ENCODE measurements around the gene PAPPA2.

Gene PAPPA2

GRCh38 chr1:176522310-176522845 lies 59.4 kb downstream of the PAPPA2 start:
- TF ChIP-seq TCF12 (IDR thresholded peaks at IDR 0.05; ENCODE audit: low read depth) (no peak), MAX (IDR thresholded peaks at IDR 0.05) (no peak), FOXM1 (IDR thresholded peaks at IDR 0.05; ENCODE audit: borderline replicate concordance, low read depth) (no peak), EP300 (IDR thresholded peaks at IDR 0.05; ENCODE audit: borderline replicate concordance) (no peak), YY1 (IDR thresholded peaks at IDR 0.05; ENCODE audit: low read depth) (no peak), TAF1 (IDR thresholded peaks at IDR 0.05; ENCODE audit: low read depth) (no peak), ZBTB7A (IDR thresholded peaks at IDR 0.05; ENCODE audit: low read depth) (no peak), CEBPB (IDR thresholded peaks at IDR 0.05) (no peak), REST (IDR thresholded peaks at IDR 0.05; ENCODE audit: low read depth) (no peak), TEAD4 (IDR thresholded peaks at IDR 0.05) (no peak), RAD21 (IDR thresholded peaks at IDR 0.05; ENCODE audit: low read depth) (no peak), NFIC (IDR thresholded peaks at IDR 0.05) (no peak), EGR1 (IDR thresholded peaks at IDR 0.05) (no peak), USF1 (IDR thresholded peaks at IDR 0.05) (no peak), CREB1 (IDR thresholded peaks at IDR 0.05; ENCODE audit: low read depth) (no peak)

- no peak for TF ChIP-seq CREB1 (IDR thresholded peaks at IDR 0.05; ENCODE audit: low read depth)
- no peak for TF ChIP-seq ZBTB7A (IDR thresholded peaks at IDR 0.05; ENCODE audit: low read depth)
- no peak for TF ChIP-seq USF1 (IDR thresholded peaks at IDR 0.05)
- no peak for TF ChIP-seq TCF12 (IDR thresholded peaks at IDR 0.05; ENCODE audit: low read depth)
- no peak for TF ChIP-seq FOXM1 (IDR thresholded peaks at IDR 0.05; ENCODE audit: borderline replicate concordance, low read depth)
- TF ChIP-seq NFIC (IDR thresholded peaks at IDR 0.05), result no peak
- TF ChIP-seq MAX (IDR thresholded peaks at IDR 0.05), result no peak
- no peak for TF ChIP-seq CEBPB (IDR thresholded peaks at IDR 0.05)
- TF ChIP-seq TEAD4 (IDR thresholded peaks at IDR 0.05), result no peak
- TF ChIP-seq YY1 (IDR thresholded peaks at IDR 0.05; ENCODE audit: low read depth), result no peak
Observed at GRCh38 chr1:176529395-176530090, 66.6 kb downstream of the PAPPA2 start.

GRCh38 chr1:176531036-176531435 lies 68.1 kb downstream of the PAPPA2 start:
- TF ChIP-seq CREB1 (IDR thresholded peaks at IDR 0.05; ENCODE audit: low read depth), result no peak
- TF ChIP-seq TAF1 (IDR thresholded peaks at IDR 0.05; ENCODE audit: low read depth), result no peak
- TF ChIP-seq RAD21 (IDR thresholded peaks at IDR 0.05; ENCODE audit: low read depth), result no peak
- TF ChIP-seq REST (IDR thresholded peaks at IDR 0.05; ENCODE audit: low read depth), result no peak
- TF ChIP-seq FOXM1 (IDR thresholded peaks at IDR 0.05; ENCODE audit: borderline replicate concordance, low read depth), result no peak
- TF ChIP-seq TEAD4 (IDR thresholded peaks at IDR 0.05), result no peak
- TF ChIP-seq YY1 (IDR thresholded peaks at IDR 0.05; ENCODE audit: low read depth), result no peak
- TF ChIP-seq EGR1 (IDR thresholded peaks at IDR 0.05), result no peak
- no peak for TF ChIP-seq CEBPB (IDR thresholded peaks at IDR 0.05)
- no peak for TF ChIP-seq MAX (IDR thresholded peaks at IDR 0.05)
- no peak for TF ChIP-seq USF1 (IDR thresholded peaks at IDR 0.05)
- no peak for TF ChIP-seq NFIC (IDR thresholded peaks at IDR 0.05)
- TF ChIP-seq TCF12 (IDR thresholded peaks at IDR 0.05; ENCODE audit: low read depth), result no peak
- no peak for TF ChIP-seq ZBTB7A (IDR thresholded peaks at IDR 0.05; ENCODE audit: low read depth)
- TF ChIP-seq EP300 (IDR thresholded peaks at IDR 0.05; ENCODE audit: borderline replicate concordance), result no peak

- no peak for TF ChIP-seq YY1 (IDR thresholded peaks at IDR 0.05; ENCODE audit: low read depth)
Observed at GRCh38 chr1:176531921-176532897, 69.2 kb downstream of the PAPPA2 start.

Data from Ishikawa (cell line).